ENCODE measurements around the gene AP1S1. TPM values are rescaled to one million over a fixed set of nuclear protein-coding genes. Genes with fewer than 3 reads are reported as not detected.

Gene AP1S1
- total and polyA plus RNA-seq, 9 of the 15 experiments (the other 6 are each of a cell fraction or from before 2014, with no cell fraction given), result 4.4 to 149 (median 89.4) TPM

DNA sequence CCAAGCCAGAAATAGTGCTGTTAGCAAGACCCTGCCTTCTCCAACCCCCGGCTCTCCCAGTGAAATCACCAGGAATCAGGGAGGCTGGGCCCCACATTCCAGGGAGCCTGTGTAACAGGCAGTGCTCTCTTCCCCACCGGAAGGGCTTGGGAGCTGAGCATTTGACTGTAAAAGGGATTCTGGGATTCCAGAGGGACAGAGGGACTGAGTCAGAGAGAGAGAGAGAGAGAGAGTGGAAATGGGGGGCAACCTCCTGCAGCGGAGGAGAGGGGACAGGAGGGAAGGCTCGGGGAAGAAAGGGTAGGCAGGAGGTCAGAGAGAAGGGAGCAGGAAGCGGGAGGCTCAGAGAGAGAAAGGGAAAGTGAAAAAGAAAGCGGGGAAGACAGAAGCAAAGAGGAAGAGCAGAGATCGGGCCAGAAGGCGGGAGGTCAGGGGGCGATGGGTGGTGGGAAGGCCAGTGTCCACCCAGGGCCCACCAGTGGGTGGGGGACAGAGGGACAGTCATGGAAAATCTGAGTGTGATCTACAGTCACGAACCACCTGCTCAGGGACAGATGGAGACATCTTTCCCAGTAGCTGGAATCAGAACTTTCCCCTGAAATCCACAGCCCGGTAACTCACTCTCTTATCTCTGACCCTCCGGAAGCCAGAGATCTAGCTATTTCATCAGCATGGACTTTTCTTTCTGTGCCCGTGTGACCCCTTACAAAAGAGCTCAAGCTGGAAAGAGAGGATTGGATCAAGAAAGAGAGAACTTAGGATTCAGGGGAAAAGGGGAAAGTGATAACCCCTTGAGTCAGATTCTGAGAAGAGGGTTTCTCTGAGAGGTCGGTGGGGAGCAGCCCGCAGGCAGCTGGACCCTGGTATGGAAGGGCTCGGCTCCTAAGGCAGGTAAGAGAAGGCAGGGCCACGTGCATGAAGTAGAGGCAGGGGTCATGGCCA is 32.0 kb upstream of the AP1S1 start (continued):
- TF ChIP-seq TFAP4 (CRISPR knock-in tag; IDR thresholded peaks at IDR 0.05; ENCODE audit: borderline replicate concordance) (no peak), FOXA3 (CRISPR knock-in tag; conservative IDR thresholded peaks at IDR 0.05 in 1 of 2, IDR thresholded peaks at IDR 0.05 in 1 of 2) (no peak), CHD2 (IDR thresholded peaks at IDR 0.05; ENCODE audit: low read depth, low read length) (no peak), NR1H2 (CRISPR knock-in tag; IDR thresholded peaks at IDR 0.05) (no peak), ZNF583 (CRISPR knock-in tag; IDR thresholded peaks at IDR 0.05) (no peak), HDAC6 (IDR thresholded peaks at IDR 0.05; ENCODE audit: low read depth, low read length) (no peak), FOXP1 (CRISPR knock-in tag; IDR thresholded peaks at IDR 0.05) (no peak), POLR2H (tag; IDR thresholded peaks at IDR 0.05; ENCODE audit: low read depth) (no peak), SOX6 (IDR thresholded peaks at IDR 0.05) (peak; percentile 41; the same call in 1 of the 2 replicates), NFE2L1 (tag; IDR thresholded peaks at IDR 0.05; ENCODE audit: borderline replicate concordance, low read depth) (no peak), ZNF695 (CRISPR knock-in tag; IDR thresholded peaks at IDR 0.05) (no peak), ZSCAN32 (CRISPR knock-in tag; IDR thresholded peaks at IDR 0.05) (no peak), TCF7 (IDR thresholded peaks at IDR 0.05; ENCODE audit: borderline replicate concordance) (no peak), ELF1 (tag; IDR thresholded peaks at IDR 0.05) (peak; percentile 74), MYC (IDR thresholded peaks at IDR 0.05; ENCODE audit: low read depth, low read length) (peak; percentile 55), MYC (CRISPR knock-in tag; IDR thresholded peaks at IDR 0.05; ENCODE audit: borderline replicate concordance, low read depth) (peak; percentile 67; the same call in 1 of the 2 replicates), POLR2A (conservative IDR thresholded peaks at IDR 0.05) (no peak), HDAC2 (IDR thresholded peaks at IDR 0.05) (0 out of 2 replicates have a peak, but pooled peaks have one; percentile 53), PTRF (tag; IDR thresholded peaks at IDR 0.05) (no peak), COPS2 (conservative IDR thresholded peaks at IDR 0.05) (no peak), L3MBTL2 (IDR thresholded peaks at IDR 0.05) (peak; percentile 71), ARHGAP35 (IDR thresholded peaks at IDR 0.05; ENCODE audit: partially characterized antibody) (peak; percentile 25), FOXK1 (CRISPR knock-in tag; IDR thresholded peaks at IDR 0.05; ENCODE audit: borderline replicate concordance) (no peak), EP400 (IDR thresholded peaks at IDR 0.05) (peak; percentile 44; the same call in 1 of the 2 replicates), ZC3H11A (IDR thresholded peaks at IDR 0.05; ENCODE audit: low read depth, low read length) (no peak), CEBPB (tag; IDR thresholded peaks at IDR 0.05) (peak; percentile 43; the same call in 1 of the 2 replicates), NR2C2 (CRISPR knock-in tag; IDR thresholded peaks at IDR 0.05) (no peak), NR2C2 (tag; IDR thresholded peaks at IDR 0.05) (peak; percentile 84), PHF20 (IDR thresholded peaks at IDR 0.05; ENCODE audit: partially characterized antibody) (no peak), ADNP (tag; IDR thresholded peaks at IDR 0.05) (no peak)
- TF ChIP-seq, protein P1, sequence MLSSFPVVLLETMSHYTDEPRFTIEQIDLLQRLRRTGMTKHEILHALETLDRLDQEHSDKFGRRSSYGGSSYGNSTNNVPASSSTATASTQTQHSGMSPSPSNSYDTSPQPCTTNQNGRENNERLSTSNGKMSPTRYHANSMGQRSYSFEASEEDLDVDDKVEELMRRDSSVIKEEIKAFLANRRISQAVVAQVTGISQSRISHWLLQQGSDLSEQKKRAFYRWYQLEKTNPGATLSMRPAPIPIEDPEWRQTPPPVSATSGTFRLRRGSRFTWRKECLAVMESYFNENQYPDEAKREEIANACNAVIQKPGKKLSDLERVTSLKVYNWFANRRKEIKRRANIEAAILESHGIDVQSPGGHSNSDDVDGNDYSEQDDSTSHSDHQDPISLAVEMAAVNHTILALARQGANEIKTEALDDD (IDR thresholded peaks at IDR 0.05), result no peak
